Hepatocyte (in vitro differentiated cells): ENCODE measurements around the gene GPR180. TPM values are rescaled to one million over a fixed set of nuclear protein-coding genes. Genes with fewer than 3 reads are reported as not detected.

Source experiments
- DNase-seq: peaks from one replicate; pipeline ENCODE4 v3.0.0-alpha.2; 2016; ENCODE audit warnings: low spot score
- H2AFZ ChIP-seq: fragments of 200-600 bp; sonication (generic); 2 replicates; pipeline ENCODE4 v1.6.0; 2016; ENCODE audit warnings: antibody characterized with exemption, mild to moderate bottlenecking
- H3K27ac ChIP-seq: fragments of 200-600 bp; sonication (generic); 2 replicates; pipeline ENCODE4 v1.5.1; 2016; ENCODE audit warnings: mild to moderate bottlenecking
- H3K27me3 ChIP-seq: fragments of 200-600 bp; sonication (generic); 2 replicates; pipeline ENCODE4 v1.6.1; 2016
- H3K36me3 ChIP-seq: fragments of 200-600 bp; sonication (generic); replicated peaks from 2 replicates; pipeline ENCODE4 v1.5.1; 2016; ENCODE audit warnings: low read depth; ENCODE audit not compliant: insufficient read depth
- H3K4me1 ChIP-seq: fragments of 200-600 bp; sonication (generic); 2 replicates; pipeline ENCODE4 v1.5.1; 2016; ENCODE audit warnings: mild to moderate bottlenecking, moderate library complexity; ENCODE audit not compliant: insufficient read depth
- H3K4me2 ChIP-seq: fragments of 200-600 bp; sonication (generic); 2 replicates; pipeline ENCODE4 v1.6.0; 2016
- H3K4me3 ChIP-seq: fragments of 200-600 bp; sonication (generic); 2 replicates; pipeline ENCODE4 v1.5.1; 2016; ENCODE audit warnings: mild to moderate bottlenecking
- H3K79me2 ChIP-seq: fragments of 200-600 bp; sonication (generic); 2 replicates; pipeline ENCODE4 v1.6.0; 2017; ENCODE audit warnings: mild to moderate bottlenecking
- H3K9me2 ChIP-seq: fragments of 200-600 bp; sonication (generic); replicated peaks from 2 replicates; pipeline ENCODE4 v1.6.0; 2017; ENCODE audit warnings: mild to moderate bottlenecking; ENCODE audit not compliant: insufficient read depth
- H3K9me3 ChIP-seq: fragments of 200-600 bp; sonication (generic); 2 replicates; pipeline ENCODE4 v1.5.1; 2016; ENCODE audit warnings: low read depth, mild to moderate bottlenecking
- H4K20me1 ChIP-seq: fragments of 200-600 bp; sonication (generic); 2 replicates; pipeline ENCODE4 v1.6.0; 2016; ENCODE audit warnings: mild to moderate bottlenecking; ENCODE audit not compliant: insufficient read depth, poor library complexity, severe bottlenecking
- CTCF ChIP-seq: fragments of 200-600 bp; sonication (generic); IDR thresholded peaks from 2 replicates; pipeline ENCODE4 v1.5.1; 2016; ENCODE audit warnings: antibody characterized with exemption, mild to moderate bottlenecking; ENCODE audit not compliant: poor library complexity
- EZH2 ChIP-seq: fragments of 200-600 bp; sonication (generic); IDR thresholded peaks from 2 replicates; pipeline ENCODE4 v1.6.1; 2016; ENCODE audit warnings: antibody characterized with exemption, mild to moderate bottlenecking, borderline replicate concordance
- EZH2phosphoT487 ChIP-seq: fragments of 200-600 bp; sonication (generic); IDR thresholded peaks from one replicate; pipeline ENCODE4 v1.6.1; 2018; ENCODE audit warnings: antibody characterized with exemption, mild to moderate bottlenecking, low read depth, moderate library complexity; ENCODE audit not compliant: unreplicated experiment, severe bottlenecking
- WGBS: methylation state at CpG from one replicate; pipeline ENCODE4 v1.1.6; 2016; ENCODE audit warnings: low lambda C conversion rate; ENCODE audit errors: missing lambda C conversion rate; 5-methylcytosine and 5-hydroxymethylcytosine counted together
- polyA plus RNA-seq: library from polyadenylated mRNA; unstranded; fragments of >200 nt; fragmentation: Nextera tagmentation; extraction: Ambion mirVana; gene quantifications from 2 replicates; pipeline ENCODE4 v1.2.1, GENCODE V29; 2016
- total RNA-seq: library from RNA; depleted of rRNA; stranded (reverse); fragments of >200 nt; gene quantifications from 2 replicates; pipeline ENCODE4 v1.2.3, GENCODE V29; 2014

The GPR180 gene
- total and polyA plus RNA-seq, 2 experiments from 2014 or later: 5.6 to 12.9 TPM

DNA sequence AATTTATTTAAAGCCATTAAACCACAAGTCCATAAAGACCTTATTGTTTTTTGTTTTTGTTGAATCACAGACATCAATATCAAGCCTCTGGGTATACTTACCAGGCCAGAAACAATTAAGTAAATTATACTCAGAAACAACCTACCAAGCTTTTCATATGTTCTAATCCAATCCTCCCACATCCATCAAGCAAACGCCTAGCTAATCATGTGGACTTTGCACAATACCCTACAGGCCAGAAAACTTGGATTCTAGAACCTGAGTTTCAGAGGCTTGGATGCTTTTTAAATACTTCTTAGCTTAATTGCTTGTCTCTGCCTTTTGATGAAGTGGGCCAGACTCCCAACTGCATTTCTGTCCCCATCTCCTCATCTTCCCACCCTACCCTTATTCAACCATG is 45.6 kb upstream of the GPR180 start:
- H3K4me1 ChIP-seq: peaks cover 3% of the 10 kb centered on the region
- TF ChIP-seq EZH2 (no peak), CTCF (no peak), EZH2phosphoT487 (no peak)
- H3K9me3 ChIP-seq: no peaks in the 10 kb centered on the region
- H3K4me3 ChIP-seq: no peak overlapping the region
- no peaks in the 10 kb centered on the region for H4K20me1 ChIP-seq
- no peaks in the 10 kb centered on the region for H3K27me3 ChIP-seq
- 46% methylated on average over 1 of the region's 1 CpG for WGBS
- no peak for DNase-seq
- no peak overlapping the region for H2AFZ ChIP-seq
- H3K9me2 ChIP-seq: no peaks in the 10 kb centered on the region
- H3K79me2 ChIP-seq: no peaks in the 10 kb centered on the region
- H3K27ac ChIP-seq: no peak overlapping the region
- H3K36me3 ChIP-seq: no peaks in the 10 kb centered on the region
- H3K4me2 ChIP-seq: peak overlapping the region; percentile 44

DNA sequence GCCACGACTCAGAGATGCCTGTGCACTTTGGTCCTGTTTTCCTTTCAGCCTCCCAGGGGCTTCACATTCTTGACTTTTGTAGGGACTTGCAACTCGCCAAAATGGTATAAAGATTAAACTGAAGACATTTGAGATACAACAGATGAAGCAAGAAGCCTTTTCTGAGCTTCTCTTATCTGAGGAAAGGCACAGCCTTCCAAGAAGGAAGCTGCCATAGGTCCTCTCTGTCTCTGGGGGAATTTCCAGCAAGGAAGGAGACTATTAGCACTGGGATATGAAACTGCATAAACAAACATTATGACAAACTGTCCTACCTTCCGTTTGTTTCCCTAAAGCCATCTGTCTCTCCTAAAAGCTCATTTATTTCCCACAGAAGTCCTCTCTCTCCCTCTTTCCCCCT is 45.0 kb upstream of the GPR180 start:
- no peaks in the 10 kb centered on the region for H3K79me2 ChIP-seq
- 44% methylated on average over 3 of the region's 3 CpGs for WGBS
- H3K36me3 ChIP-seq: no peaks in the 10 kb centered on the region
- H3K9me3 ChIP-seq: no peaks in the 10 kb centered on the region
- H4K20me1 ChIP-seq: no peaks in the 10 kb centered on the region
- no peak overlapping the region for H3K27ac ChIP-seq
- peaks cover 3% of the 10 kb centered on the region for H3K4me1 ChIP-seq
- H3K9me2 ChIP-seq: no peaks in the 10 kb centered on the region
- H3K4me3 ChIP-seq: no peak overlapping the region
- TF ChIP-seq CTCF (no peak), EZH2 (no peak), EZH2phosphoT487 (no peak)
- no peak overlapping the region for H2AFZ ChIP-seq
- peak overlapping the region; percentile 44 for H3K4me2 ChIP-seq
- DNase-seq: no peak
- no peaks in the 10 kb centered on the region for H3K27me3 ChIP-seq

GRCh38 chr13:94557684-94558235 is 43.9 kb upstream of the GPR180 start:
- 85% methylated on average over 5 of the region's 5 CpGs for WGBS
- no peak overlapping the region for H3K27ac ChIP-seq
- TF ChIP-seq EZH2: no peak
- no peak for TF ChIP-seq EZH2phosphoT487
- no peak for TF ChIP-seq CTCF

More at GRCh38 chr13:94557684-94558235, 43.9 kb upstream of the GPR180 start:
- Histone ChIP-seq H3K27me3 (no peaks in the 10 kb centered on the region), H3K79me2 (no peaks in the 10 kb centered on the region), H3K4me3 (no peak overlapping the region), H3K4me1 (peaks cover 3% of the 10 kb centered on the region), H3K36me3 (no peaks in the 10 kb centered on the region), H3K9me3 (no peaks in the 10 kb centered on the region), H3K9me2 (no peaks in the 10 kb centered on the region), H4K20me1 (no peaks in the 10 kb centered on the region), H3K4me2 (no peak overlapping the region), H2AFZ (no peak overlapping the region)
- DNase-seq: no peak
